DND-41 (cell line): ENCODE measurements around the gene TAB2.

Experiments
- CTCF ChIP-seq: IDR thresholded peaks from 2 replicates; pipeline ENCODE4 v1.5.1; 2012; ENCODE audit warnings: borderline replicate concordance, low read length, moderate library complexity, mild to moderate bottlenecking; ENCODE audit not compliant: poor library complexity, severe bottlenecking; ENCODE audit errors: extremely low read depth
- EZH2 ChIP-seq: IDR thresholded peaks from 3 replicates; pipeline ENCODE4 v1.6.1; 2012; ENCODE audit warnings: borderline replicate concordance, low read depth, mild to moderate bottlenecking, moderate library complexity, low read length, inconsistent platforms; ENCODE audit not compliant: severe bottlenecking

GRCh38 chr6:149436647-149437046, 119.1 kb downstream of the TAB2 start:
- TF ChIP-seq CTCF (no peak), EZH2 (no peak)
